ENCODE data around the gene CTTNBP2.
A peak's percentile ranks its signal among the peaks of the same experiment; 100 is the strongest.

The CTTNBP2 gene

DNA sequence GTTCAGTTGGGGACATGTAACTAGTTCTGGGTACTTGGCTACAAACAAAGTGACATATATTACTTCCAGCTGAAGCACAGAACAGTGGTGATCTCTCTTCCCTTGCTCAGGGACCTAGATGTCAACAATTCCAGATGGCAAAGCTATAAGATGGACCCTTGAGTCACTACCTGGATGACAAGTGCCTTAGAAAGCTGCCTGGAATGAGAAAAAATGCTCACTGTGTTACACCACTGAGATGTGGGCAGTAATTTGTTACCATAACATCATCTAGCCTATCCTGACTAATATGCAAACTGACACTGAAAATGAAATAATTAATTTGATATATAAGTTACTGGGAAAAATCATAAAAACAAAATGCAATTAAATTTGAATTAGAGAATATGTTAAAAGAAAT, 16.4 kb upstream of the CTTNBP2 start:
- TF ChIP-seq POLR2A (IDR thresholded peaks at IDR 0.05; ENCODE audit: low read length), result no peak
- DNase-seq, result no peak

- TF ChIP-seq GATA1 (IDR thresholded peaks at IDR 0.05; ENCODE audit: low read depth, low read length), result no peak
- no peak for TF ChIP-seq POLR2A (IDR thresholded peaks at IDR 0.05; ENCODE audit: low read length)
- DNase-seq, result no peak
These were observed 15.4 kb upstream of the CTTNBP2 start for GRCh38 chr7:117888627-117889026.

- TF ChIP-seq POLR2A (IDR thresholded peaks at IDR 0.05; ENCODE audit: low read length), result no peak
- TF ChIP-seq GATA1 (IDR thresholded peaks at IDR 0.05; ENCODE audit: low read depth, low read length), result no peak
These were observed 9.4 kb upstream of the CTTNBP2 start for GRCh38 chr7:117882594-117882993.

GRCh38 chr7:117876761-117877160, 3.5 kb upstream of the CTTNBP2 start:
- TF ChIP-seq POLR2A (IDR thresholded peaks at IDR 0.05; ENCODE audit: low read length) (no peak), GATA1 (IDR thresholded peaks at IDR 0.05; ENCODE audit: low read depth, low read length) (no peak)
- DNase-seq, result no peak

More at GRCh38 chr7:117882594-117882993, 9.4 kb upstream of the CTTNBP2 start:
- no peak for DNase-seq

GRCh38 chr7:117875566-117875965, 2.3 kb upstream of the CTTNBP2 start:
- TF ChIP-seq POLR2A (IDR thresholded peaks at IDR 0.05; ENCODE audit: low read length) (no peak), GATA1 (IDR thresholded peaks at IDR 0.05; ENCODE audit: low read depth, low read length) (no peak)
- DNase-seq, result peak in 1 of 2 experiments; percentile 3

DNA sequence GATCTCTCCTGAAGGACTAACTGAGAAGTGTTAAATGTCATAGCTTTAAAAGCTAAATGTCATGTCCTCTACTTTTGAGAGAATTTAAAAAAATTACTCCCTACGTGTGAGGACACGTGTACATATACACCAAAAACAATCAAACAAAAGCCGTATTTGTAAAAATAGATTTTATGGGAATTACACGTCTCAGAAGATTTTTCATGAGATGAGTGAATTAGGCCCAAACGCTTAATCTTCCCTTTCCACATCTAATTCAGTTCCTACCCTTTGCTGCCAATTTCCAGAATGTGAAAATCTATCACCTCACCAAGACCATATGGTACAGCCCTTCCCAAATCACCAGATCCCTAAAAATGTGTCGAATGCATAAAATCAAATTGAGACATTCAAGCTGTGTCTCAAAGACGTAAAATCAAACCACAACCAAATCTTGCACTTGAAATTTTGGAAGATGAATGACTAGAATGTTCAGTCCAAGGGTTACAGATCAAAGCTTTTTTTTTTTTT, 1.0 kb upstream of the CTTNBP2 start:
- no peak for DNase-seq
- TF ChIP-seq GATA1 (IDR thresholded peaks at IDR 0.05; ENCODE audit: low read depth, low read length) (no peak), POLR2A (IDR thresholded peaks at IDR 0.05; ENCODE audit: low read length) (no peak)

GRCh38 chr7:117872561-117873309, 506 bp downstream of the CTTNBP2 start:
- no peak for TF ChIP-seq GATA1 (IDR thresholded peaks at IDR 0.05; ENCODE audit: low read depth, low read length)
- no peak for TF ChIP-seq POLR2A (IDR thresholded peaks at IDR 0.05; ENCODE audit: low read length)
- peak in 1 of 2 experiments; percentile 13 for DNase-seq

DNA sequence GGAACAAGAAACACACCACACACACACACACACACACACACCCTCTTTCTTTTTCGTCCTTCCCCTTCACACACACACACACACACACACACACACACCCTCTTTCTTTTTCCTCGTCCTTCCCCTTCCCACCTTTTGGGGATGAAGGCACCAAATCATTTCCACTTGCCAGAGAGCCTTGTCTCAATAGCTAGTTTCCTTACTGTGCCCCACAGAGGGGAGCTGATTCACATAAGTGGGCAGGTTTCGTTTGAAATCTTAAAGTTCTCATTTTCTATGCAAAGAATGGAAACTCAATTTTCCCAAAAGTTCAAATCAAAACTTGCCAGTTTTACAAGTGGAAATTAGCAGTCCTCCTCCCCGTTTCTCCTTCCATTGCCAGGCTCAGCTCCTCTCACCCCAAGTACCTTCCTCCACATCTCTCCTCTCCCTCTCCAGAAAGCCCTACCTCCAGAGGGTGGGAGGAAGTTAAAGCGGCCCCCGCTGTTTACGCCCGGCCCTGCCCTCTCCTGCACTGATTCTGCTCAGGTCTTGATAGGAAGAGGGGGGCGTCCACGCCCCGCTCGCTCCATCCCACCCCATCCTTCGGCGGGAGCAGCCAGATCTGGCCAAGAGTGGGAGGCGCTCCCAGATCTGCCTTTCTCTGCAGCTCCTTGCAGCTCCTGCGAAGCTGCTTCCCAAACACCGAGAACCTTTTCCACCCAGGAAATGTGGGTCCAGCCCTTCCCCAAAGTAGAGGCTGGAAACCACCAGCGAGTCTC, 1.3 kb downstream of the CTTNBP2 start:
- TF ChIP-seq GATA1 (IDR thresholded peaks at IDR 0.05; ENCODE audit: low read depth, low read length) (no peak), POLR2A (IDR thresholded peaks at IDR 0.05; ENCODE audit: low read length) (no peak)
- no peak for DNase-seq

- no peak for TF ChIP-seq POLR2A (IDR thresholded peaks at IDR 0.05; ENCODE audit: low read length)
- TF ChIP-seq GATA1 (IDR thresholded peaks at IDR 0.05; ENCODE audit: low read depth, low read length), result no peak
- DNase-seq, result no peak
These were observed 1.9 kb downstream of the CTTNBP2 start for GRCh38 chr7:117871401-117871777.

DNA sequence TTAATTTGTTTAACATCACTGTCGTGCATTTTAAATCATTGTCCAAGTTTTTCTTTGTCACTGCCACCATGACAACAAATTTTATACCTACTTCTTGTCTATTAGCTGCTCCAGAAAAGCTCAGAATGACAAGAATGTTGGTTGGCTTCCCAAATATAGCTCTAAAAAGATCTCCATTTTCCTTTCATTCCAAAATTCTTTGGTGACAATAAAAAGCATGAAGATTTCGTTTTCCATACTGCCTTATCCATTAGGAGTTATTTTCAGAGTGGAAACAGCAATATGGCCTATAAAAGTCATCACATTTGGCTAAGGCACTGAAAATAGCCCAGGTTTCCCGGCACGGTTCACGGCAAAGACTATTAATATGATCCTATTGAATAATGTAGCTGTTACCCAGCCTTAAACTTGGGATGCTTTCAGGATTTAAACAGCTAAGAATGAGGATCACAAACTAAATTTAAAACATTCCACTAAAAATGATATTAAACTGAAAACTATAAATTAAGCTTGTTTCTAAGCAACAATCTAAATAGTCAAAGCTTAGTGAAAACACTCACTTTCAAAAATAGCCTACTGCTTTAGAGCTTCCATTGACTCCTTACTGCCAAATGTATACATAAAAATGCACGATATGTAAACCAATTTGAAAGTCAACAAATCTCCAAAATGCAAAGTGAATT, 2.7 kb downstream of the CTTNBP2 start:
- no peak for TF ChIP-seq POLR2A (IDR thresholded peaks at IDR 0.05; ENCODE audit: low read length)
- no peak for TF ChIP-seq GATA1 (IDR thresholded peaks at IDR 0.05; ENCODE audit: low read depth, low read length)
- DNase-seq, result no peak

DNA sequence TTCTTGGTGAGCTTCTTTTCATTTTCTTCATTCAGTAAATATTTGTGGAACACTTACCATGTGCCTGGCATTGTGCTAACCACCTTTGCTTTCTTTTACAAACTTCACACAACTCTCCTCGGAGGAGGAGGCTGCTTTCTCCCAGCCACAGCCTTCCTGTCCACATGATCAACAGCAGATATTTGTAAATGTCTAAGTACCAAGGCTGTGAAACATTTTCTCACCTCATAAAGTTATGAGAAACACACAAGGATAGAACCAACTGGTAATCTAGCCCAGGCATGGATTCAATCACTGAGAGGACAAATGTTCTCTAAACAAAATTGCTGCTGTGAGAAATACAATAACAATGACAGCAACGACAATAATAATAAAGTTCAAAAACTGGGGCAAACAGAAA, 3.9 kb downstream of the CTTNBP2 start:
- no peak for DNase-seq
- TF ChIP-seq GATA1 (IDR thresholded peaks at IDR 0.05; ENCODE audit: low read depth, low read length) (no peak), POLR2A (IDR thresholded peaks at IDR 0.05; ENCODE audit: low read length) (no peak)

- no peak for DNase-seq
These were observed 9.6 kb downstream of the CTTNBP2 start for GRCh38 chr7:117863618-117864017.

GRCh38 chr7:117862378-117862777, 10.9 kb downstream of the CTTNBP2 start:
- no peak for DNase-seq
- TF ChIP-seq GATA1 (IDR thresholded peaks at IDR 0.05; ENCODE audit: low read depth, low read length) (no peak), POLR2A (IDR thresholded peaks at IDR 0.05; ENCODE audit: low read length) (no peak)

More at GRCh38 chr7:117863618-117864017, 9.6 kb downstream of the CTTNBP2 start:
- TF ChIP-seq POLR2A (IDR thresholded peaks at IDR 0.05; ENCODE audit: low read length), result no peak
- TF ChIP-seq GATA1 (IDR thresholded peaks at IDR 0.05; ENCODE audit: low read depth, low read length), result no peak

- TF ChIP-seq GATA1 (IDR thresholded peaks at IDR 0.05; ENCODE audit: low read depth, low read length), result no peak
- DNase-seq, result no peak
These were observed 13.9 kb downstream of the CTTNBP2 start for GRCh38 chr7:117859246-117859812.
